ENCODE measurements around the gene NME1.

DNA sequence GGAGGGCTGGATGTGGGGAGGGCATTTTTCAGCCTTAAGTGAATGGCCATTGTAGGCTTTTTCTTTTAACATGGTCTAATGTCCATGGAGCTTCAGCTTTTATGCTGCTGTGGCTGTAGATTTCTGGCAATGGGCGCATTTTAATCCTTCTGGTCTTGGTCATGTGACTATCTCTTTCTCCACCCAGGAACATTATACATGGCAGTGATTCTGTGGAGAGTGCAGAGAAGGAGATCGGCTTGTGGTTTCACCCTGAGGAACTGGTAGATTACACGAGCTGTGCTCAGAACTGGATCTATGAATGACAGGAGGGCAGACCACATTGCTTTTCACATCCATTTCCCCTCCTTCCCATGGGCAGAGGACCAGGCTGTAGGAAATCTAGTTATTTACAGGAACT lies 8.2 kb downstream of the NME1 start:
- TF ChIP-seq POLR2A (IDR thresholded peaks at IDR 0.05): no peak
- TF ChIP-seq, protein P1, sequence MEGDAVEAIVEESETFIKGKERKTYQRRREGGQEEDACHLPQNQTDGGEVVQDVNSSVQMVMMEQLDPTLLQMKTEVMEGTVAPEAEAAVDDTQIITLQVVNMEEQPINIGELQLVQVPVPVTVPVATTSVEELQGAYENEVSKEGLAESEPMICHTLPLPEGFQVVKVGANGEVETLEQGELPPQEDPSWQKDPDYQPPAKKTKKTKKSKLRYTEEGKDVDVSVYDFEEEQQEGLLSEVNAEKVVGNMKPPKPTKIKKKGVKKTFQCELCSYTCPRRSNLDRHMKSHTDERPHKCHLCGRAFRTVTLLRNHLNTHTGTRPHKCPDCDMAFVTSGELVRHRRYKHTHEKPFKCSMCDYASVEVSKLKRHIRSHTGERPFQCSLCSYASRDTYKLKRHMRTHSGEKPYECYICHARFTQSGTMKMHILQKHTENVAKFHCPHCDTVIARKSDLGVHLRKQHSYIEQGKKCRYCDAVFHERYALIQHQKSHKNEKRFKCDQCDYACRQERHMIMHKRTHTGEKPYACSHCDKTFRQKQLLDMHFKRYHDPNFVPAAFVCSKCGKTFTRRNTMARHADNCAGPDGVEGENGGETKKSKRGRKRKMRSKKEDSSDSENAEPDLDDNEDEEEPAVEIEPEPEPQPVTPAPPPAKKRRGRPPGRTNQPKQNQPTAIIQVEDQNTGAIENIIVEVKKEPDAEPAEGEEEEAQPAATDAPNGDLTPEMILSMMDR (IDR thresholded peaks at IDR 0.05): no peak

Measured in Peyer's patch (tissue), 4 donors.